ENCODE results near the gene TCAP.

Gene TCAP

DNA sequence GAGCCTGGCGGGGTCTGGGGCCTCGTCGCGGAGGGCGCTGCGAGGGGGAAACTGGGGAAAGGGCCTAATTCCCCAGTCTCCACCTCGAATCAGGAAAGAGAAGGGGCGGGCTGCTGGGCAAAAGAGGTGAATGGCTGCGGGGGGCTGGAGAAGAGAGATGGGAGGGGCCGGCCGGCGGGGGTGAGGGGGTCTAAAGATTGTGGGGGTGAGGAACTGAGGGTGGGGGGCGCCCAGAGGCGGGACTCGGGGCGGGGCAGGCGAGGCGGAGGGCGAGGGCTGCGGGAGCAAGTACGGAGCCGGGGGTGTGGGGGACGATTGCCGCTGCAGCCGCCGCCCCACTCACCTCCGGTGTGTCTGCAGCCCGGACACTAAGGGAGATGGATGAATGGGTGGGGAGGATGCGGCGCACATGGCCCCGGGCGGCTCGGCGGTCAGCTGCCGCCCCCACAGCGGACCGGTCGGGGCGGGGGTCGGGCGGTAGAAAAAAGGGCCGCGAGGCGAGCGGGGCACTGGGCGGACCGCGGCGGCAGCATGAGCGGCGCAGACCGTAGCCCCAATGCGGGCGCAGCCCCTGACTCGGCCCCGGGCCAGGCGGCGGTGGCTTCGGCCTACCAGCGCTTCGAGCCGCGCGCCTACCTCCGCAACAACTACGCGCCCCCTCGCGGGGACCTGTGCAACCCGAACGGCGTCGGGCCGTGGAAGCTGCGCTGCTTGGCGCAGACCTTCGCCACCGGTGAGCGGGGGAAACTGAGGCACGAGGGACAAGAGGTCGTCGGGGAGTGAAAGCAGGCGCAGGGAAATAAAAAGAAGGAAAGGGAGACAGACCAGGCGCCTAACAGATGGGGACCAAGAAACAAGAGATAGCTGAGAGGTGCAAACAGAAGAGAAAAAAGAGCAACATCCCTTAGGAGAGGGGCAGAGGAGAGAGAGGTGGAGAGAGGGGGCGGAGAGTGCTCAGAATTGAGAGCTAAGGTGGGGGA lies 3.1 kb downstream of the TCAP start, which contains the start of gene PNMT:
Gene PNMT (plus strand): TSS at position 509 of the 980 bp plus-strand sequence. CDS start 23 bp downstream, at position 532.
- DNase-seq: peak; percentile 74

DNA sequence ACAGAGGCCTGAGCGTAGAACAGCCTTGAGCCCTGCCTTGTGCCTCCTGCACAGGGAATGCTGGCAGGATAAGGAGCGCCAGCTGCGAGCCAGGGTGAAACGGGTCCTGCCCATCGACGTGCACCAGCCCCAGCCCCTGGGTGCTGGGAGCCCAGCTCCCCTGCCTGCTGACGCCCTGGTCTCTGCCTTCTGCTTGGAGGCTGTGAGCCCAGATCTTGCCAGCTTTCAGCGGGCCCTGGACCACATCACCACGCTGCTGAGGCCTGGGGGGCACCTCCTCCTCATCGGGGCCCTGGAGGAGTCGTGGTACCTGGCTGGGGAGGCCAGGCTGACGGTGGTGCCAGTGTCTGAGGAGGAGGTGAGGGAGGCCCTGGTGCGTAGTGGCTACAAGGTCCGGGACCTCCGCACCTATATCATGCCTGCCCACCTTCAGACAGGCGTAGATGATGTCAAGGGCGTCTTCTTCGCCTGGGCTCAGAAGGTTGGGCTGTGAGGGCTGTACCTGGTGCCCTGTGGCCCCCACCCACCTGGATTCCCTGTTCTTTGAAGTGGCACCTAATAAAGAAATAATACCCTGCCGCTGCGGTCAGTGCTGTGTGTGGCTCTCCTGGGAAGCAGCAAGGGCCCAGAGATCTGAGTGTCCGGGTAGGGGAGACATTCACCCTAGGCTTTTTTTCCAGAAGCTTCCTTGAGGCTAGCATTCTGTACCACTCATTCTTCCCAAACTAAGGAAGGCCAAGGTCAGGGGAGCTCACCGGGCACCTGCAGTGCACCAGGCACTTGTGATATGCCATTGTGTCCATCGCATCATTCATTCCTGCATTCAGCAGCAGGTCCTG lies 5.0 kb downstream of the TCAP start:
- no peak for DNase-seq

DNA sequence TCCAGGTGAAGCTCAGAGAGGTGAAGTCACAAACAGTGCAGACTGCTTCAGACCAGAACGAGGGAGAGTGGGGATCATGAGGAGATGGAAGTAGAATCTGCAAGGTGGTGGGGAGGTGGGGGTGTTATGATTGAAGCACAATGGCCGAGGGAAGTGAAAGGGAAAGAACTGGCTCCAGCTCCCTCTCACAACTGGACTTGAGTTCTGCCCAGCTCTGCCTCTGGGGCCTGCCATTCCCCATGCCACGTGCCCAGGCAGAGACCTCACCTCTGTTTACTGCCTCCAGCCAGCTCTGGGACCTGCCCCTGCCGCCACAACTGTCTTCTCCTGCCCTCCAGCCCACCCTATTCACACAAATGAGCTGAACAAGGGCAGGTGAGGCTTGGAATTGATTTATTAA lies 5.6 kb downstream of the TCAP start:
- no peak for DNase-seq

DNA sequence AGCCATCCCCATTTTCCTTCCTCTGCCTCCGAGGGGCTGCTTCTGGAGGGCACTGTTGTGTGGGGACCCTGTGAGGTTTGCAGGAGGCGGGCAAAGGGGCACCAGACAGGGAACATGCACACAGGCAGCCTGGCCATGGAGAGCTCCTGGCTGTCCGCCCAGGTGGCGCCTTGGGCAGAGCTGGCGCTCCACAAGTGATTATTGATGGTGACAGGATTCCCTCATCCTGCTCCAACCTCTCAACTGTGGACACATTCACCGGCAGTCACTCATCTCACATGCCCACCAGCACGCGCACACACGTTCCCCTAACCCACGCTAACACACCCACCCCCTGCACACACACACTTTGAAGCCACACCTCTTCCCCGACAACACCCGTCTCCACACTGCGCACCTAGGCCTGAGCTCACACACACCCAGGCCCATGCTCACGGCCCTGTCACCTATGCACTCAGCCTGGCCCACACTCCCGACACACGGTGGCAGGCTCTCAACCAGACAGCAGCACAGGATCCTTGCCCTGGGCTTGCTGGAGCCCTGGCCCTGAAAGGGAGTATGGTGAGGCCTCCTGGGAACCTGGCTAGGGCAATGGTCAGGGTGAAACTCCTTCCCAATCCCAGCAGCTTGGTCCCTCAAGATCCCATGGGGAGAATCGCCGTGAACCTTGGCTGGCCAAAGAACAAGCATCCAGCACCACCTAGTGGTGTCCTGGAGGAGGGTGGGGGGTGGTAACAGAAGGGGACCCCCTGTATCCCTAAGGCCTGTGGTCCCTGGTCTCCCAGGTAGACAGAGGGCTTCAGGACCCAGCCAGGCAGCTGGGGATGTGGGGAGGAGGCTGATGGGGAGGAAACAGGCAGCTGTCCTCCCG lies 6.7 kb downstream of the TCAP start:
- DNase-seq: no peak

DNA sequence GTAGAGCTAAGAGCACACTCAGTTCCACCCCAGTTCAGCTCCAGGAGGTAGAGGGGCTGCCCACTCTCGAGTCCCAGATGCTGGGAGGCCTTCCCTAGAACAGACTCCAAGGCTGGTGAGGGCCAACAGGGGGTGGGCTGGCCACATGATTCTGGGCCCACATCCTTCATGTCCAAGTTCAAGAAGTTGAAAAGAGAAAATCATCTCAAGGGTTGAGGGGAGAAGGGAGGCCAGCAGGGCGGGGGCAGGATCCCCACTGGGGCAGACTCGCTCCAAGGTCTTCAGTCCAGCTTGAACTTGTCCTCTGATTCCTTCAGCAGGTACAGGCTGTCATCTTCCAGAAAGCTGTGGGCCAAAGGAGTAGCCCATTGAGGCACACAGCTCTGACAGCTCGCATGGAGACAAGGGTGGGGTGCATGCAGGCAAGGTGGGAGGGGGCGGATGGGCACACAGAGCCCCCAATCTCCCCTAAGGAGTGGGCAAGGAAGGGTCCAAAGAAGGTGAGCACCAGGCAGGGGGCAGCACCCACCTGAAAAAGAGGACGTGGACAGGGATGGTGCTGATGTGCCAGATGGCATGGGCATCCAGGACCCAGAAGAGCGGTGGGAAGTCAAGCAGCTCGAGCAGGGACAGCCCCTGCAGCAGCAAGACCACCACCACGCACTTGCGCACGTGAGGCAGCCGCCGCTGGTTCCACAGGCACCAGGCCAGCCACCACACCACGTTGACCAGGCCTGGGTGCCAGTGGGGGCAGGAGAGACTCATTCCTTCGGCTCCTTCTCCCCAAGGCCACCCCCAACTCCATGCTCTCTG lies 7.6 kb downstream of the TCAP start:
- no peak for DNase-seq

DNA sequence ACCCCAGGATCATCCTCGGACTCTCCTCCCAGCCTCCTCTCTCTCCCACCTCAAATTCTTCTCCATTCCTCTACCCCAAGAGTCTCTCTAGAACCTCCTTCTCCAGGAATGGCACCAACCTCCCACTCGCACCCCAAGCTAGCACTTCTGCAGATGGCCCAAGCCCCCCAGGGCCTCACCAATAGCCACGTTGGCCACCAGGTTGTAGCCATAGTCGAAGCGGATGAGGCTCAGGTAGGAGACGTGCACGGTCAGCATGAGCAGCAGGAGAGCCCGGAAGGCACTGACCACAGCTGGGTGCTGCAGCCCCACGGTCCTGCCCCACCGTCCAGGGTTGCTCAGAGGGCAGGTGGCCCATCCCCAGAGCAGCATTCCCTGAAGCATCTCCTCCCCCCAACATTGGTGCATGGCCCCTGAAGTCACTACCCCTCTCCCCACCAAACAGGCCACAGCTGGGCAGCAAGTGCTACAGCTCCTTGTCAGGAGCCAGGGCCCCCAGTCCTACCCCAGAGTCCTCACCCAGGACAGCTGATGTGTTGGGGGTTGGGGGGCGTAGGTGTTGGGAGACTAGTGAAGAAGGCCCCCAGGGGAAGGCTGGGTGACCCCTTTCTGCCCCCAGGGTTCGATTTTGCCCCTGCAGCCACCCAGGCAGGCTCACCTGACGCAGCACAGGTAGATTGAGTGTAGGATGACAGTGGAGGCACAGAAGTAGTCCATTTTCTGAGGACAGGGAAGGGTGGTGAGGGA lies 8.4 kb downstream of the TCAP start:
- no peak for DNase-seq

DNA sequence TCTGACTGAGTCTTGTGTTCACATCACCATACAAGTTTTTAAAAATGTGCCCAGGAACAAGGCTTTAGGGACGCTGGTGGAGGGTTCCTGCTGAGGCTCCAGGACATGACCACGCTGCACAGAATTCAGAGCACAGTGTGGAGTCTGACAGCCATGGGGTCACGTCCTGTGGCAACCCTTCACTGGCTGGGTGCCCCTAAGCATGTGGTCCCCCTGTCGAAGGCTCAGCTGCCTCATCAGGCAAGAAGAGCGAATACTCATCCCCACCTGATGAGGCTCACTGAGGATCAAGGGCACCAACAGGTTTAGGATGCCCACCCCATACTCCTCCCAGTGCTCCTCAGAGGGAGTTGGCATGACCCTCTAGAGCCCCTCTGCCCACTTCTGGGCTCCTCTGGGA lies 9.0 kb downstream of the TCAP start:
- DNase-seq: no peak

DNA sequence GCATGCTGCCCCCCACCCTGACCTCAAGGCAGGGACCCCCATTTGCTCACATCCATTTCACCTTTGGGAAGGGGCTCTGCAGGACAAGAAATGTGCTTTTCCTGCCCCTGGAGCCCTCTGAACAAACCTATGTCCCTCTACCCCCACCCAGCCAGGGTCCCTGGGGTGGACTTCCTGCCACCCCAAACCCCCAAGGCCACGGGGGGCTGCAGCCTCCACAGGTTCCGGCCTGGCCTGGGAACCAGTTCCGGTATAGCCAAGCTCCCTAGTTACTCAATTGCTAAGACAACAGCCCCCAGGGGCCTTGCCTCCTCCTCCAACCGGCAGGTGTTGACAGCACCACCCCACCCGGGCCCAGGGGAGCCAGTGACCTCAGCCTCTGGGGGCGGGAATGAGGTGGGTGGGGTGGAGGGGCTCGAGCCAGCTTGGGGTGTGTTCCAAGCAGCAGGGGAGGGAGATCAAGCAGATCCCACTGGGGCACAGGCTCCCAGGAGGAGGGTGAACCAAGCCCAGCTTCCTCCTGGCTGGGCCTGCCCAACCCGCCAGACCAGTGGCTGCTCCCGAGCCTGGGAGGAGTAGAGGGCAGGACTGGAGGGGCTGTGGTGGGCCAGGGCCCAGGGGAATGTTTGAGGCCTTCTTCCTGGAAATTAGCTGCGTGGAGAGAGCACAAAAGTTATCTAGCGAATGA lies 9.7 kb downstream of the TCAP start:
- no peak for DNase-seq

DNA sequence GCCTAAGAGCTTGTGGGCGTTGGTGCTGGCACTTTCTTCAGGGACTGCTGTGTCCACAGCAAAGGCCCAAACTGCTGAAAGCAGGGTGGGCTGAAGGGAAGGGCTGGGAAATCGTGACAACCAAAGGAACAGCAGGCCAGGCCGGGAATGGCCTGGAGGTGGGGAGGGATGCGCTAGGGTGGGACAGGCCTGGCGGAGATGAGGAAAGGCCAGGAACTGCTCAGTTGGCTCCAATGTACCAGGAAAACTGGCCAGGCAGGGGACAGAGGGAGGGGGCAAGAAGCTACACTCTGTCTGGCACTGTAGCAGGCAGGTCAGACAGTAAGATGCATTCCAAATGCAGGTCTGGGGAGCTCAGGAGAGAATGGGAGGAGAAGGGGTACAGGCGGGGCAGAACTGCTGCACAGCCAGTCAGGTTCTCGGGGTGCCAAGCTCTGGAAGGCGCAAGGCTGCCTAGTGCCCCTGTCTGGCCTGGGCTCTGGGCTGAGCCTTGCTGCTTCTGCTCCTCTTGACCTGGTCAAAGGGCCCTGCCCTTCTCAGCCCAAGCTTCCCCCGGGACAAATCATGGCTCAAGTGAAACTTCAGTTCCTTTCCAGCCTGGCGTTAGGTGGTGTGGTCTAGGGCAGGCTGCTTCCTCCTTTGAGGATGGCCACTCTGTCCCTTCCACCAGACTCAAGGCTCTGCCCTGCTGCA lies 10.4 kb downstream of the TCAP start:
- DNase-seq: no peak

DNA sequence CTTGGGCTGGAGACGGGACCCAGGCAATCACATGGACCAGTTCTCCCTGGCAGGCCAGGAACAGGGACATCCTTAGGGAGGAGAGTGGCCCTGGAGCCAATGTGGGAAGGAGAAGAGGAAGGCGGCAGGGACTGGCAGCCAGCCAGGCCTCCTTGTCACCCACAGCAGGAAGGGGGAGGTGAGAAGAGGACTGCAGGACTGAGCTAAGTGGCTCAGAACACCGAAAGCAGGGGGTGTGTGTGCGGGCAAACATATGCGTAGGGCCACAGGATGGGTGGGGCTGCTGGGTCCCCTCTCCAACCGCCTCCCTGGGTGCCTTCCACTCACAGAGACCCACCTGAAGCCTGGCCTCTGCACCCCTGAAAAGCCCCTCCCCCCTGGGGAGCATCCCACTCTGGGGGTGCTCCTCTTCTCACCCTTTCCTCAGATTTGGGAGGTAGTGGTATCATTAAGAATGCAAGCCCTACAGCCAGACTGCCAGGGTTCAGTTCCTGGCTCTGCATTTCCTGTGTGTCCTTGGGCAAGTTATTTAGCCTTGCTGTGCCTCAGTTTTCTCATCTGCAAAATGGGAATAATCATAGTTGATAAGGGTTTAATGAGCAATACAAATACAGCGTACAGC lies 11.2 kb downstream of the TCAP start:
- DNase-seq: peak; percentile 45

DNA sequence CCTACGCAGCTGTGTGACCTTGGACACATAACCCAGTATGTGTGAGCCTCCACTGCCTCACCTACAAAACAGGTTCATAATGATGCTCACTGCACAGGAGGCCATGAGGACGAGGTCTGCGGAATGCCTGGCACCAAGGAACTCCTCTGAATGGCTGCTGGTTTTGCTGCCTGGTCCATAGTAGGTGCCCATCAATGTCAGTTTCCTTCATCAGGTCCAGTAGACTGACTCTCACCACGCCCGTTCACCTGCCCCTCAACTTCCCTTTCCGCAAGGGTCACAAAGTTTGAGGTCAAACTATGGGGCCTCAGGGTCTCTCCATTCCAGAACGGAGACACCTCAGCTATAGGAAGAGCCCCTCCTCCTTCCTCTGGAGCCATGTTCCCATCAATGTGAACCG lies 11.9 kb downstream of the TCAP start:
- DNase-seq: no peak

DNA sequence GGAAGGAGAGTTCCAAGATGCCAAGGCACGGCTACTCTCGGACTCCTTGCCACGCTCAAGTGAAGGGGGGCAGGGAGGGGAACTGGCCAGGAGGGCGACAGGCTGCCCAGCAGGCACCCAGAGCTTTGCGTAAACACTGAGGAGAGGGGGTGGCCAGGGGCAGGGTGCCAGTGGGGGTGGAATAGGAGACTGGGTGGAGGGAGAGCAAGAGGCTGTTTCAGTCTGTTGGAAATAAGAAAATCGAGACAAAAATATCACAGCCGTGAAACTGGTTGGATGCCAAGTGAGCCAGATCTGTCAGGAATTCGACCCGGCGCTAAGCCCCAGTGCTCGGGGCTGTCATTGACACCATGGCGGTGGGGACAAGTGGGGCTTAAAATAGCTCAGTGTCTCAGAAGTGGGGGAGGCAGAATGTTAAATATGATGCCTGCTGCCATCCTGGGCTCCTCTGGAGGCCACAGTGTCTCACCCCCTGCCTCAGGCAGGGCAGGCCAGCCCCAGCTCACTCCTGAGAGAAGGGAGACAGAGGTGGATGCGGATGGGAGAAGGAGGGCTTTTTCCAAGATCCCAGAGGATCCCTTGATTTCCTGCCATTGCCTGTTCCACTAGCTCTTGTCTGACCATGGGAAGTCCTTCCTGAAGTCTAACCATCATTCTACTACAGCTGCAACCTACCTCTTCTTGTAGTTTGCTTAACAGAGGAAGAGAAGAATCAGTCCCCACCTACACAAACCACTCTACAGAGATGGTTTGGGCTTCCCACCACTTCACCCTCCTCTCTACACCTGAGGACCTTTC lies 12.6 kb downstream of the TCAP start:
- DNase-seq: no peak

DNA sequence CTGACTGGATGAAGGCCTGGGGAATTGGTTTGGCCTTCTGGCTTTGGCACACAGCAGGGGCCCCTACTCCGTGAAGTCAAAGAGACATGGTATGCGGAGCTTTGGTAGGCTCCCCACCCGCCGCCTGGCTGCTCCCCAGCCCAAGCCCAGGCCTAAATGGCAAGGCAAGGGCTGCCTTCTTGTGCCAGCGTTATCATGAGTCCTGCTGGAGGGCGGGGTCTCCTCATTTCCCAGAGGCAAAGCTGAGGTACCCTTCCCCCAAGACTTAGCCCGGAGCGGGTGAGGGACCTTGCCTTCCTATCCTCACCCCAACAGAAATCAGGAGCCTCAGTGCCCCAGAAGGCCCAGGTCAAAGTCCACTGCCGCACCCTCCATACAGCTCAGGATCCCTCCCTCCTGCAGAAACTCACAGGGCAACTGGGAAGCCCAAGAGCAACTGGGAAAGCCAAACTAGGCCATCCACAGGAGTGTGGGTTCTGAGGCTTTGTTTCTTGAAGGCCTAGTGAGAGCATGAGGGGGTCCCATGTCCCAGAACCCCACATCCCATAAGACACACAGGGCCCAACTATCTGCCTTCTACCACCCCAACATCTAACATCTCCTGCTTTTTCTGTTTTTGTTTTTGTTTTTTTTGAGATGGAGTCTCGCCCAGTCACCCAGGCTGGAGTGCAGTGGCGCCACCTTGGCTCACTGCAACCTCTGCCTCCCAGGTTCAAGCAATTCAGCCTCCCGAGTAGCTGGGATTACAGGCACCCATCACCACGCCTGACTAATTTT lies 13.4 kb downstream of the TCAP start:
- no peak for DNase-seq

DNA sequence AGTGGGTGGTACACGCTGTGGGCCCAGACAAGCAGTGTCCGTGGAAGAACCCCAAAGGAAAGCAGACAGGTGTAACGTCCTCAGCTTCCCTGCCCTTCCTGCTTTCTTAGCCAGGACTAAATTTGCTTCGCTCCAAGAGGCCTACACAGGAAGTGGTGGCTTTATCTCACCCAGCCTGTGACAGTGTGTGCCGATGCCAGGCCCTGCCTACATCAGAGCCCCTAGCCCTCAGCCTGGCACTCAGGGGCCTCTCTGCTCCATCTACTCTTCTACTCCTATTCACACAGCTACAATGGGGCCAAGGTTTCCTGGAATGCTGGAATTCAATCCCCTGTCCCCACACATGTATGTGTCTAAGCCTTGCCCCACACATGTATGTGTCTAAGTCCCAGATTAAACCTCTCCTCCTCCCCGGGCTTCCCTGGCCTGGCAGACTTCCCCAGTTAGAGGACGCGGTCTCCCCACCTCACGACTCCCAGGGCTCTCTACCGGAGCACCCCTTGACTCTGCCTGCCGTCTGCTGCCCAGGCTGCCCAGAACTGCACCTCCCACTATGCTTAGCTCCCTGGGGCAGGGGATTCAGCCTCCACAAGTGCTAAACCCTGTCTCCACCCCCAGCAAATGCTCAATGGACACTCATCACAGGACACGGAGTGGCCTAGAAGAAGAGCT lies 14.5 kb downstream of the TCAP start:
- DNase-seq: peak; percentile 35

DNA sequence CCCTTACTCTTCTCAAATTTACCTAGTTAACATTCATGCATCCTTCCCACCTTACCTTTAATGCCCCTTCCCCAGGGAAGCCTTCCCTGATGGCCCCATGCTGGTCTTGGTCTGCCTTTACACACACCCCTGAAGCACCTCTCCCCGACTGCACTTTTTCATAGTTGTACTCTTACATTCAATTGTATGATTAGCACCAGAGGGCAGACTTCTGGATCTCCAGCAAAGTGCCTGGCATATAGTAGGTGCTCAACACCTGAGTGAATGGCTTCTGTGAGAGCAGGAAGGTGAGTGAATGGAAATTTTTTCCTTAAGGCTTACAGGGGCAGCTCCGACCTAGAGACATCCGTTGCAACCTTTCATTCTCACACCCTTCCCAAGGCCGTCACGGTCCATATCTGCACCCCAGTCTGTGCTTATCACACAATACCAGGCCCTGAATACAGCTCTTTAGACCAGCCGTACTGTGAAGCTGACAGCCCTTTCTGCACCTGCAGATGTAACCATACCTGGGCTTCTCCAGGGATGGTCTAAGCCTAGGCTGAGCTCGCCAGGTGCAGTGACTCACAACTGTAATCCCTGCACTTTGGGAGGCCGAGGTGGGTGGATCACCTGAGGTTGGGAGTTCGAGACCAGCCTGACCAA lies 18.3 kb downstream of the TCAP start:
- no peak for DNase-seq

DNA sequence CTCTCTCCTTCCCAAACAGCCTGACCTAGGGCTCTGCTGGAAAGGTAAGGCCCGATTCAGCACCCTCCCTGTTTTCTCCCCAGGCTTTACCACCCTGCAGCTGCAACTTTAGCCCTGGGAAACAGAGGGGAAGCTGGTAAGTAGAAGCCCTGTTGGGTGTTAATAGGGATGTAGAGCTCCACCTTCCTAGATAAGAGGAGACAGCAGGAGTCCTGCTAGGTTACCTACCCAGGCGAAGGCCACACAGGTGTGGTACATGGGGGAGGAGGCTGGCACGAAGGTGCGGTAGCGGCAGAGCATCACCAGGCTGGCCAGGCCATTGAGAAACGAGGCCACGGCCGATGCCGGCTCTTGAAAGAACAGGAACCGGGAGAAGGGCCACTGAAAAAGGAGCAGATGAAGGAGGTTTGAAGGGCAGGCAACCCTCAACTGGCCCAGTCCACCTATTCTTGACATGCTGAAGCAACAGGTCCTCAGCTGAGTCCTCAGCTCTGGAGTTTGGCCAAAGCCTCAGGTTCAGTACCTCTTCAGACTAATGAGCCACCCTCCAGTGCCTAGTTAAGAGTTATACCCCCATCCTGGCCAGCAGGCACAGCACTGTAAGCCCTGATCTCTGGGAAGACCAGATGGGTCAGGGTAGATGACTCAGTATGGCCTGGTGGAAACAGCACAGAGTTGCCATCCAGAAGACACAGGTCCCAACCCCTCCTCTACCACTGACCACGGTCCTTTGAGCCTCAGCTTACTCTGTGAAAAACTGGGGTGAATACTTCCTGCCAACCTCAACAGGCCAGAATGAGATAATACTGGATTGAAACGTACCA lies 19.4 kb downstream of the TCAP start:
- no peak for DNase-seq
